IPS-11a (cell line): ENCODE data around the gene MTARC2.

ENCODE experiments used
- H3K4me3 ChIP-seq: one replicate; pipeline ENCODE4 v1.5.1; 2013; ENCODE audit warnings: low read depth, low read length, control low read depth

Gene MTARC2

GRCh38 chr1:220797044-220797443 lies 48.9 kb downstream of the MTARC2 start:
- no peak overlapping the region for H3K4me3 ChIP-seq

GRCh38 chr1:220797553-220797952 lies 49.4 kb downstream of the MTARC2 start:
- no peak overlapping the region for H3K4me3 ChIP-seq

- no peak overlapping the region for H3K4me3 ChIP-seq
These were observed 50.2 kb downstream of the MTARC2 start for GRCh38 chr1:220798338-220798737.

- H3K4me3 ChIP-seq = no peak overlapping the region
These were observed 52.1 kb downstream of the MTARC2 start for GRCh38 chr1:220800262-220800661.

GRCh38 chr1:220803401-220804201 lies 55.5 kb downstream of the MTARC2 start:
- H3K4me3 ChIP-seq = no peak overlapping the region

- no peak overlapping the region for H3K4me3 ChIP-seq
These were observed 56.1 kb downstream of the MTARC2 start for GRCh38 chr1:220804202-220804586.

GRCh38 chr1:220806408-220806807 lies 58.3 kb downstream of the MTARC2 start:
- no peak overlapping the region for H3K4me3 ChIP-seq

GRCh38 chr1:220807726-220808125 lies 59.6 kb downstream of the MTARC2 start:
- H3K4me3 ChIP-seq = no peak overlapping the region

GRCh38 chr1:220808345-220809186 lies 60.4 kb downstream of the MTARC2 start:
- H3K4me3 ChIP-seq = no peak overlapping the region

GRCh38 chr1:220809187-220809550 lies 61.0 kb downstream of the MTARC2 start:
- H3K4me3 ChIP-seq = no peak overlapping the region

- H3K4me3 ChIP-seq = no peak overlapping the region
These were observed 61.6 kb downstream of the MTARC2 start for GRCh38 chr1:220809704-220810103.

GRCh38 chr1:220810179-220810653 lies 62.1 kb downstream of the MTARC2 start:
- H3K4me3 ChIP-seq = no peak overlapping the region

- no peak overlapping the region for H3K4me3 ChIP-seq
These were observed 62.8 kb downstream of the MTARC2 start for GRCh38 chr1:220810963-220811362.

- H3K4me3 ChIP-seq = no peak overlapping the region
These were observed 63.6 kb downstream of the MTARC2 start for GRCh38 chr1:220811695-220812094.

- H3K4me3 ChIP-seq = no peak overlapping the region
These were observed 64.2 kb downstream of the MTARC2 start for GRCh38 chr1:220812308-220812707.

GRCh38 chr1:220813013-220813412 lies 64.9 kb downstream of the MTARC2 start:
- no peak overlapping the region for H3K4me3 ChIP-seq

- H3K4me3 ChIP-seq = no peak overlapping the region
These were observed 67.3 kb downstream of the MTARC2 start for GRCh38 chr1:220815409-220815808.

GRCh38 chr1:220817907-220818306 lies 69.8 kb downstream of the MTARC2 start:
- no peak overlapping the region for H3K4me3 ChIP-seq

GRCh38 chr1:220818421-220819173 lies 70.5 kb downstream of the MTARC2 start:
- no peak overlapping the region for H3K4me3 ChIP-seq

GRCh38 chr1:220819467-220820026 lies 71.4 kb downstream of the MTARC2 start:
- H3K4me3 ChIP-seq = no peak overlapping the region
